Mesothelial cell of epicardium (in vitro differentiated cells): Measurements from ENCODE around the gene CFTR. TPM values are rescaled to one million over a fixed set of nuclear protein-coding genes. Genes with fewer than 3 reads are reported as not detected.

Experiments
- DNase-seq, 2 experiments: peaks; one replicate each; pipeline ENCODE4 v3.0.0; 2021; ENCODE audit warnings: low spot score in 2 of 2; ENCODE audit not compliant: unreplicated experiment in 2 of 2
- H3K27ac Mint-ChIP-seq: 2 replicates; pipeline ENCODE4 v1.8.0; 2021; ENCODE audit warnings: mixed read lengths
- H3K27me3 Mint-ChIP-seq: 2 replicates; pipeline ENCODE4 v1.8.0; 2021; ENCODE audit warnings: low read depth, mixed read lengths
- H3K36me3 Mint-ChIP-seq: 2 replicates; pipeline ENCODE4 v1.8.0; 2021; ENCODE audit warnings: mixed read lengths
- H3K4me1 Mint-ChIP-seq: 2 replicates; pipeline ENCODE4 v1.8.0; 2021; ENCODE audit warnings: mixed read lengths
- H3K4me3 Mint-ChIP-seq: 2 replicates; pipeline ENCODE4 v1.8.0; 2021; ENCODE audit warnings: mild to moderate bottlenecking, moderate library complexity, mixed read lengths
- H3K9me3 Mint-ChIP-seq: 2 replicates; pipeline ENCODE4 v1.8.0; 2021; ENCODE audit warnings: mixed read lengths
- total RNA-seq: library from RNA; stranded (reverse); gene quantifications from 3 replicates; pipeline ENCODE4 v1.2.1, GENCODE V29; 2021
- TF ChIP-seq, protein P1 (sequence below): fragments of 200-600 bp; sonication (generic); IDR thresholded peaks from one replicate; pipeline ENCODE4 v1.5.0; 2021; ENCODE audit warnings: antibody characterized with exemption; ENCODE audit not compliant: unreplicated experiment

CFTR gene
- total RNA-seq, 1 donor from 2014 or later, result 2.7 TPM

- H3K27me3 Mint-ChIP-seq, result peaks cover 3% of the 10 kb centered on the region
- no peak for DNase-seq
- H3K4me1 Mint-ChIP-seq, result no peaks in the 10 kb centered on the region
- TF ChIP-seq, protein P1, sequence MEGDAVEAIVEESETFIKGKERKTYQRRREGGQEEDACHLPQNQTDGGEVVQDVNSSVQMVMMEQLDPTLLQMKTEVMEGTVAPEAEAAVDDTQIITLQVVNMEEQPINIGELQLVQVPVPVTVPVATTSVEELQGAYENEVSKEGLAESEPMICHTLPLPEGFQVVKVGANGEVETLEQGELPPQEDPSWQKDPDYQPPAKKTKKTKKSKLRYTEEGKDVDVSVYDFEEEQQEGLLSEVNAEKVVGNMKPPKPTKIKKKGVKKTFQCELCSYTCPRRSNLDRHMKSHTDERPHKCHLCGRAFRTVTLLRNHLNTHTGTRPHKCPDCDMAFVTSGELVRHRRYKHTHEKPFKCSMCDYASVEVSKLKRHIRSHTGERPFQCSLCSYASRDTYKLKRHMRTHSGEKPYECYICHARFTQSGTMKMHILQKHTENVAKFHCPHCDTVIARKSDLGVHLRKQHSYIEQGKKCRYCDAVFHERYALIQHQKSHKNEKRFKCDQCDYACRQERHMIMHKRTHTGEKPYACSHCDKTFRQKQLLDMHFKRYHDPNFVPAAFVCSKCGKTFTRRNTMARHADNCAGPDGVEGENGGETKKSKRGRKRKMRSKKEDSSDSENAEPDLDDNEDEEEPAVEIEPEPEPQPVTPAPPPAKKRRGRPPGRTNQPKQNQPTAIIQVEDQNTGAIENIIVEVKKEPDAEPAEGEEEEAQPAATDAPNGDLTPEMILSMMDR, result no peak
- H3K4me3 Mint-ChIP-seq, result no peak overlapping the region
- no peaks in the 10 kb centered on the region for H3K9me3 Mint-ChIP-seq
- no peak overlapping the region for H3K27ac Mint-ChIP-seq
- H3K36me3 Mint-ChIP-seq, result no peaks in the 10 kb centered on the region
Measured at GRCh38 chr7:117472335-117472734, 7.5 kb upstream of the CFTR start.

DNA sequence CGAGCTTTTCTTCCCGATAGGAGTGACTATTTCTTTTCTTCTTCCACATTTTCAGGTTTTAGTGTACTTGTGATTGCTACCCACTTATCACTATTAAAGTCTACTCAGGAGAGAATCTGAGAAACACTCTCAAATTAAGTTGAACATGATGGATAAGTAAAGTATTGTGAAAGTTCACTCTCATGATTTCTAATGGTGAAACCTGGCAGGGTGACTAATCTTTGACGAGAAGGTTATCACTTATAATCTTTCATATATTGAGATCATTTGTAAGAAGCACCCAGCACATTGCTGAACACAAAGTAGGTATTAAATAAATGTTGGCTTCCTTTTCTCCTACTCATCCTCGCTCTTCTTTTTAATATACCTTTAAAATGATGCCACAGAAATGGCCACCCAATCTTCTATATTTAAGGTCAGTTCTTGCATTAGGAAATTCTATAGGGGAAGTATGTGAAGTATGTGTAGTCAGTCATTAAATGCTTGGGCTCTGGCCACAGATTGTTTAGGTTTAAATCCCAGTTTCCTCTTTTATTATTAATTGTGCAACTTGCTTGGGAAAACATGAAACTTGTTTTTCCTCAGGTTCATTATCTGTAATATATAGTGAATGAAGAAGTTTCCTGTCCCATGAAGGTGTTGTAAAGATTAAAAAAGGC, 3.1 kb upstream of the CFTR start:
- Mint-ChIP-seq H3K9me3 (no peaks in the 10 kb centered on the region), H3K4me3 (no peak overlapping the region), H3K27ac (no peak overlapping the region), H3K27me3 (peaks cover 42% of the 10 kb centered on the region), H3K36me3 (no peaks in the 10 kb centered on the region), H3K4me1 (peaks cover 8% of the 10 kb centered on the region)
- TF ChIP-seq, protein P1, result no peak
- DNase-seq, result no peak

DNA sequence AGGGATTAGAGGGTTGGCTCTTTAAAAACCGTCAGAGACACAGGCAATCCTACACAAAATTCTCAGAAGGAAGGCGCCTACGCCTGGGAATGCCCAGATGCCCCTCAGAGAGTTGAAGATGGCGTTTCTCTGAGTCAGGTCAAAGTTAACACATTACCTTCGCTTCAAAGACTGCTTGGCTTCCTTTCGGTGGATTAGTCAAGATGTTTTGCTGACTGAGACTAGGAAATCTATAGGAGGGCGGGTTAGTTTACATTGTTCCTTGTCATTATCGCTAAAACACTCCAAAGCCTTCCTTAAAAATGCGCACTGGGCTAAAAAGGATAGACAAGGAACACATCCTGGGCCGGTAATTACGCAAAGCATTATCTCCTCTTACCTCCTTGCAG, 995 bp upstream of the CFTR start:
- Mint-ChIP-seq H3K27me3 (peaks cover 48% of the 10 kb centered on the region), H3K4me3 (peak overlapping the region; percentile 77), H3K36me3 (no peaks in the 10 kb centered on the region), H3K4me1 (peaks cover 8% of the 10 kb centered on the region), H3K9me3 (no peaks in the 10 kb centered on the region), H3K27ac (no peak overlapping the region)
- no peak for DNase-seq
- TF ChIP-seq, protein P1, result no peak

GRCh38 chr7:117480055-117480362, 184 bp downstream of the CFTR start:
- Mint-ChIP-seq H3K9me3 (no peaks in the 10 kb centered on the region), H3K27me3 (peaks cover 48% of the 10 kb centered on the region), H3K4me3 (peak overlapping the region; percentile 77), H3K36me3 (no peaks in the 10 kb centered on the region), H3K4me1 (peaks cover 8% of the 10 kb centered on the region), H3K27ac (no peak overlapping the region)
- DNase-seq, result no peak
- TF ChIP-seq, protein P1, result no peak

GRCh38 chr7:117480978-117481377, 1.2 kb downstream of the CFTR start:
- Mint-ChIP-seq H3K4me3 (no peak overlapping the region), H3K9me3 (no peaks in the 10 kb centered on the region), H3K27ac (no peak overlapping the region), H3K4me1 (peaks cover 11% of the 10 kb centered on the region), H3K27me3 (peaks cover 48% of the 10 kb centered on the region), H3K36me3 (no peaks in the 10 kb centered on the region)
- DNase-seq, result no peak
- TF ChIP-seq, protein P1, result no peak
